ENCODE results near the gene PGLYRP2.

The PGLYRP2 gene

DNA sequence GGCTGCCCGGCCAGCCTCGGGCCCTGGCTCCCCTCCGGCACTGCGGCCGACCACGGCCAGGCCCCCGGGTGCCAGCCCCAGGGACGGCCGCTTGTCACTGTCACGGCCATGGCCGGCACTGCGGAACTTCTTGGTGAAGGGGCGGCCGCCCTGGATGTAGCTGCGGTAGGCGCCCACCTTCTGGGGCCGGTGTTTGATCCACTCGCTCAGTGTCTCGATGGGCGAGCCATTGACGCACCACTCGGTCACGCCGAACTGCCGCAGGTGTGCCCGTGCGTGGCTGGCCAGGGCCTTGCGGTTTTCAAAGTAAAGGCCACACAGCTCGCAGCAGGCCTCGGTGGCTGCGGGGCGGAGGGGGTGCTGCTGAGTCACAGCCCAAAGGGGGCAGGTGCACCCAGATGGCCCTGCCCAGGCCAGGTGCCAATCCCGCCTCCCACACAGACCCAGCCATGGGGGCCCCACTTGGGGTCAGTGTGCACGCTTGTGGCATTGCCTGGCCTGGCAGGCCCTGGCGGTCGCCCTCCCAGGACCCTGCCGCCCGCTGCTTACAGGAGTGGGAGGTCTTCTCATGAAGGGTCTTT, 54.5 kb downstream of the PGLYRP2 start:
- no peaks in the 10 kb centered on the region for H3K27me3 Mint-ChIP-seq
- H3K27ac Mint-ChIP-seq, result no peak overlapping the region
- no peak for DNase-seq (ENCODE audit: low spot score in 2 of 2)
- peaks cover 22% of the 10 kb centered on the region for H3K36me3 Mint-ChIP-seq
- H3K4me1 Mint-ChIP-seq, result peaks cover 8% of the 10 kb centered on the region
- ATAC-seq (ENCODE audit: low read depth), result no peak
- no peaks in the 10 kb centered on the region for H3K9me3 Mint-ChIP-seq
- H3K4me3 Mint-ChIP-seq, result no peak overlapping the region

DNA sequence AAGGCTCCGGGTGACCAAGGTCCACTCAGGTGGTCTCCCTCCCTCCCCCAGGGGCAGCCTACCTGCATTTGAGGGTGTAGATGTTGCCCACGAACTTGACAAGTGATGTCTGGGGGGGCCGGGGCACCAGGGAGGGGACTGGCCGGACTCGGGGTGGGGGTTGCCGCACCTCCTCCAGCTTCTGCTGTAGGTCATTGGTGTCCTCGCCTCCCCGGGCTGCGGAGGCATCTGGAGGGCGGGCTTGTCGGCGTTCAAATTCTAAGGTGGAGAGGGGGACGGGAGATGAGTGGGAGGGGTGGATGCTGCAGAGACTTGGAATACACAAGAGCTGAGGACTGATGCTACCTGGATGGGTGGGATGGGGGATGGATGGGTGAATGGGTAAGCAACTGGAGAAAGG, 55.2 kb downstream of the PGLYRP2 start:
- no peak for ATAC-seq (ENCODE audit: low read depth)
- H3K27me3 Mint-ChIP-seq, result no peaks in the 10 kb centered on the region
- H3K36me3 Mint-ChIP-seq, result peaks cover 22% of the 10 kb centered on the region
- no peak overlapping the region for H3K4me3 Mint-ChIP-seq
- H3K27ac Mint-ChIP-seq, result no peak overlapping the region
- H3K9me3 Mint-ChIP-seq, result no peaks in the 10 kb centered on the region
- peaks cover 12% of the 10 kb centered on the region for H3K4me1 Mint-ChIP-seq
- no peak for DNase-seq (ENCODE audit: low spot score in 2 of 2)

DNA sequence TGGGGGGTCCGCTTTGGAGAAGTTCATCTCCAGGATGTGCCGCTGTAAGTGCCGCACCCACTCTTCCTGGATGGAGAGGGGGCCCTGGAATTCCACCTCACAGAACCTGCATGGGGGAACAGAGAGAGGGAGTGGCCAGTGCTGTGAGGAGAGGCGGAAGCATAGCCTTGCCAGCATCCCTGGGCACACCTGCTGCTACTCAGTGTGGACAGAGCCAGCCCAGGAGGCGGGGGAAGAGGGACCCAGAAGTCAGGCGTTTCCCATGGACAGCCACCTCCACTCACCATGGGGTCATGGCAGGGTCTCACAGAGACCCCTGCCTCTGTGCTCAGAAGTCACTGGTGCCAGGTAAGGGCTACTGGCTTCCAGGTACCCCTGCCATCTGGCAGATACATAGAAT, 56.2 kb downstream of the PGLYRP2 start:
- no peaks in the 10 kb centered on the region for H3K9me3 Mint-ChIP-seq
- H3K4me3 Mint-ChIP-seq, result no peak overlapping the region
- peaks cover 22% of the 10 kb centered on the region for H3K36me3 Mint-ChIP-seq
- no peaks in the 10 kb centered on the region for H3K27me3 Mint-ChIP-seq
- peaks cover 13% of the 10 kb centered on the region for H3K4me1 Mint-ChIP-seq
- no peak overlapping the region for H3K27ac Mint-ChIP-seq
- ATAC-seq (ENCODE audit: low read depth) (no peak), DNase-seq (ENCODE audit: low spot score in 2 of 2) (no peak)

DNA sequence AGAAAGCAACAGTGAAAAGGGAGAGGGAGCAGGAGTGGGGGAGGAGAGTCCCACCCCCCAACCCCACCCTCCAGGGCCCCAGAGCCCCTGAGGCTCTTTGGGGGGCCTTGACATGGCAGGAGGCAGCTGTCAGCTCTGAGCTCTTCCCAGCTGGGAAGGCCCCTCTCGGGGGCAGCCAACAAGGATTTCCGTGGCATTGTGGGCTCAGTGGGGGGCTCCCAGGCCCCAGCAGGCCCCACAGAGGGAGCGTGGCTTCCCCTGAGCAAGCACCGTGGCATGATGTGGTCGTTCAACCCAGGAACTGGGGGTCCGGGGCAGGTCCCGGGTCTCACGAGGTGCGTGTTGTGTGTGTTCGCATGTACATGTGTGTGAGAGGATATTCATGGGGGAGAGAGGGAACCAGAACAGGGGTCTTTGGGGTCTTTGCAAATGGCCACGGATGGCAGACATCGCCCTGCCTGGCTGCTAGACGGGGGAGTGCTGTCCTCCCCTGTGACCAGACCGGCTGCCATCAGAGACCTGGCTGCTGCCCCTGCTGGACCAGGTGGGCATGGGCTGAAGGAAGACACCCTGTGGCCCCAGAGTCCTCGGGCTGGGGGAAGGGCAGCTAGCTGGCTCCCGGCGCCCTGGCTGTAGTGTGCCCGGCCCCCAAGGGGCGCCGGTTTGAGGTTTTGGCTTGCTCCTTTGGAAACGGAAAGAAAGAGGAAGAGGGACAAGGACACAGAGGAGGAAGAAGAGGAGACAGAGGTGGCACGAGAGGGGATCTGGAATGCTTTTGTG, 56.8 kb downstream of the PGLYRP2 start:
- ATAC-seq (ENCODE audit: low read depth) (no peak), DNase-seq (ENCODE audit: low spot score in 2 of 2) (no peak)
- peaks cover 18% of the 10 kb centered on the region for H3K4me1 Mint-ChIP-seq

DNA sequence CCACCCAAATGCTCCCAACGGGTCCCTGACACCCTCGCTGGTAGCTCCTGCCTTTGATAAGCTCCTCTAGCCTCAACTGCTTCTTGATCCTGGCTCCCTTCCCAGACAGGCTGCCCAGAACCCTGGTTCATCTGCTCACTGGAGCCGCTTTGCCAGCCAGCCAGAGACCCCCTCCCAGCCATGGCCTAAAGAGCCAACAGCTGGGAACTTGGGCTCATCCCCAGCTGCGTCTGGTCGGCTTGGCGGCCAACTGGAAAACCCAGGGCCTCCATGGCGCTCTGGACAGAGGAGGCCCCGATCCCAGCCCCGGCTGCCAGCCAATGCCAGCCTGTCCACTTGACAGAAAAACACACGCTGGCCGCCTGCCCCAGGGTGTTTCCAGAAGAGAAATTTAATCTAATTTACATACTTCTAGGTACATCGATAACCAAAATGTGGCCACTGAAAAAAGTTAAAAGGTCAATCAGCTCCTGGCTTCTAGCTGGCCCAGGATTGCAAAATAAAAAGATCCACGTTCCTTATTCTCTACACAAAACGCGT, 57.5 kb downstream of the PGLYRP2 start:
- Mint-ChIP-seq H3K4me3 (no peak overlapping the region), H3K27ac (no peak overlapping the region), H3K36me3 (peaks cover 14% of the 10 kb centered on the region), H3K9me3 (no peaks in the 10 kb centered on the region), H3K27me3 (no peaks in the 10 kb centered on the region), H3K4me1 (peaks cover 22% of the 10 kb centered on the region)
- DNase-seq (ENCODE audit: low spot score in 2 of 2) (no peak), ATAC-seq (ENCODE audit: low read depth) (no peak)

More for the DNA sequence above, 56.8 kb downstream of the PGLYRP2 start:
- no peak overlapping the region for H3K4me3 Mint-ChIP-seq
- peaks cover 20% of the 10 kb centered on the region for H3K36me3 Mint-ChIP-seq
- H3K9me3 Mint-ChIP-seq, result no peaks in the 10 kb centered on the region
- H3K27me3 Mint-ChIP-seq, result no peaks in the 10 kb centered on the region
- no peak overlapping the region for H3K27ac Mint-ChIP-seq

DNA sequence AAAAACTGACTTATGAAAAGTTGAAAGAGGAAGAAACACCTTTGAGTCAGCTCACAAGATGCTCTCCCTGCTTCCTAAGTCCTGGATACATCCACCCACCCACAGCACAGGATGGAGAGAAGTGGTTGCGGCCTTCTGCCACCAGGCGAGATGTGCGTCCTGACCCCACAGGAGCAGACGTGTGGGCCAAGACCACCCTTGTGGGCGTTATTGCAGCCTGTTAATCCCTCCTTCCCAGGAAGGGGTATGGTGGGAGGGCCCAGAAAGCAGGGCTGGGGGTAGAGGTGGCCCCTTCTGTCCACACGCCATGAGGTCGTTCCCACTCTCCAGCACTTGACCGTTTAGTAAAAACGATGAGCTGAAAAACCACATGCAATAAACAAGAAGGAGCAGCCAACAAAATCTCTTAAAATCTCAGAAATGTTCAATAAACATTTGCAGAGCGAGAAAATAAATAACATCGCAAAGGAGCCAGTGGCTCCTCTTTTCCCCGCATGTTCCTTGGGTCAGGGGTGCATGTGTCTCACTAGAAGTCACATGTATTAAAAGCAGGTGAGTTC, 58.1 kb downstream of the PGLYRP2 start:
- Mint-ChIP-seq H3K36me3 (peaks cover 11% of the 10 kb centered on the region), H3K27me3 (no peaks in the 10 kb centered on the region), H3K4me3 (no peak overlapping the region), H3K27ac (no peak overlapping the region), H3K9me3 (no peaks in the 10 kb centered on the region), H3K4me1 (peaks cover 27% of the 10 kb centered on the region)
- ATAC-seq (ENCODE audit: low read depth) (no peak), DNase-seq (ENCODE audit: low spot score in 2 of 2) (no peak)

DNA sequence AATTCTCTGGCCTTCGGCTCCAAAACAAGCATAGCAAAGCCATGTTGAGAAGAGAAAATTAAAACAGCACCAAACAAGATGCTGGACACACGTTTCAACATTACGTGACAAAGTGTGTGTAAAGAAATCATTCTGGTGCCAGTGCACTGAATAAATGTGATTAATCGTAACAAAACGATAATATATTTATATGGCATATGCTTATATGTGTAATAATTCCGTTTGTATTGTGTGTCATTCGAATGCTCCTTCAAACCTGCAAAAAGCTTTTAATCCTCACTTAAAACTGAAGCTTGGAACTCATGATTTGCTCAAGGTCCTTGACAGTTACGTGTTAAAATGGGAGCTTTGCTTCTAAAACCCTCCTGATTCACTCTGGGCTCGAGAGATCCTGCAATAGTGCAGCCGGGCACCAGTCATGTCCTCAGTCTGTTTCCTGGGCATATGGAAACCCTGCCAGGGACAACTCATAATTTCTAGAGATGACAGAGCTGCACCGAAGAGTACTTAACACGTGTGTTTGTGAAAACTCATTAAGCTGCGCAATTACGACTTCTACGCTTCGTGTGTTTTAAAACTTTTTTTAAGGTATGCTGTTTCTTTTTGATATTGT, 59.8 kb downstream of the PGLYRP2 start:
- Mint-ChIP-seq H3K27ac (peak overlapping the region; percentile 97), H3K36me3 (peaks cover 9% of the 10 kb centered on the region), H3K9me3 (no peaks in the 10 kb centered on the region), H3K4me3 (peak overlapping the region; percentile 90), H3K27me3 (no peaks in the 10 kb centered on the region), H3K4me1 (peaks cover 29% of the 10 kb centered on the region)
- DNase-seq (ENCODE audit: low spot score in 2 of 2), result no peak
- no peak for ATAC-seq (ENCODE audit: low read depth)
